ENCODE measurements around the gene MRM1.
A peak's percentile ranks its signal among the peaks of the same experiment; 100 is the strongest.

MRM1 gene

GRCh38 chr17:36657390-36657762 is 56.0 kb downstream of the MRM1 start:
- Mint-ChIP-seq H3K36me3 (ENCODE audit: low read depth) (no peaks in the 10 kb centered on the region), H3K27ac (peak overlapping the region; percentile 51 to 92 (median 66)), H3K4me1 (peaks cover 15% of the 10 kb centered on the region), H3K9me3 (no peaks in the 10 kb centered on the region), H3K4me3 (peak overlapping the region; percentile 80 to 81 (median 80)), H3K27me3 (ENCODE audit: low read depth) (peaks cover 80% of the 10 kb centered on the region)
- no peak for TF ChIP-seq CTCF (IDR thresholded peaks at IDR 0.05; ENCODE audit: unreplicated experiment in 3 of 3)

GRCh38 chr17:36657763-36658490 is 56.5 kb downstream of the MRM1 start:
- H3K4me3 Mint-ChIP-seq: peak overlapping the region; percentile 81
- H3K9me3 Mint-ChIP-seq: no peaks in the 10 kb centered on the region
- H3K27me3 Mint-ChIP-seq (ENCODE audit: low read depth): peaks cover 83% of the 10 kb centered on the region
- TF ChIP-seq CTCF (IDR thresholded peaks at IDR 0.05; ENCODE audit: unreplicated experiment in 3 of 3): peak; percentile 19 to 41 (median 26)
- H3K36me3 Mint-ChIP-seq (ENCODE audit: low read depth): no peaks in the 10 kb centered on the region
- H3K27ac Mint-ChIP-seq: peak overlapping the region in 2 of 3 experiments; percentile 51 to 92
- H3K4me1 Mint-ChIP-seq: peaks cover 15% of the 10 kb centered on the region

Measured in nephron (organoid).